Neural cell (in vitro differentiated cells): ENCODE results near the gene SYNPO2. TPM values are rescaled to one million over a fixed set of nuclear protein-coding genes. Genes with fewer than 3 reads are reported as not detected.

Experiments
- H2AFZ ChIP-seq: fragments of 200-600, 300-800 bp; sonication (generic), shearing (Covaris generic); 2 replicates; pipeline ENCODE4 v1.6.0; 2014; ENCODE audit warnings: low read depth, mild to moderate bottlenecking, antibody characterized with exemption, low read length, moderate library complexity
- H3F3A ChIP-seq: fragments of 200-600 bp; shearing (Covaris generic); 2 replicates; pipeline ENCODE4 v1.6.1; 2016; ENCODE audit warnings: mild to moderate bottlenecking, moderate library complexity, mixed read lengths, antibody characterized with exemption, low read length; ENCODE audit not compliant: insufficient read depth, poor library complexity, severe bottlenecking
- H3K27ac ChIP-seq: fragments of 200-600, 300-800 bp; sonication (generic), shearing (Covaris generic); 2 replicates; pipeline ENCODE4 v1.5.1; 2014; ENCODE audit warnings: mild to moderate bottlenecking, low read length, moderate library complexity
- H3K27me3 ChIP-seq: fragments of 300-800, 200-600 bp; sonication (generic), shearing (Covaris generic); 2 replicates; pipeline ENCODE4 v1.6.0; 2014; ENCODE audit warnings: mild to moderate bottlenecking, low read depth, low read length, moderate library complexity; ENCODE audit not compliant: insufficient read depth
- H3K36me3 ChIP-seq: fragments of 300-800, 200-600 bp; sonication (generic), shearing (Covaris generic); 2 replicates; pipeline ENCODE4 v1.5.1; 2014; ENCODE audit warnings: mild to moderate bottlenecking, antibody characterized with exemption, low read length, moderate library complexity; ENCODE audit not compliant: insufficient read depth
- H3K4me2 ChIP-seq: fragments of 300-800, 200-600 bp; sonication (generic), shearing (Covaris generic); 2 replicates; pipeline ENCODE4 v1.6.0; 2014; ENCODE audit warnings: mild to moderate bottlenecking, low read length
- H3K4me3 ChIP-seq: fragments of 300-800, 200-600 bp; sonication (generic), shearing (Covaris generic); 2 replicates; pipeline ENCODE4 v1.5.1; 2014; ENCODE audit warnings: mild to moderate bottlenecking, low read length, moderate library complexity
- H3K79me2 ChIP-seq: fragments of 200-600 bp; shearing (Covaris generic); replicated peaks from 2 replicates; pipeline ENCODE4 v1.6.0; 2014; ENCODE audit warnings: mild to moderate bottlenecking, low read length, moderate library complexity; ENCODE audit not compliant: insufficient read depth
- H3K9ac ChIP-seq: fragments of 300-800, 200-600 bp; sonication (generic), shearing (Covaris generic); 2 replicates; pipeline ENCODE4 v1.6.1; 2016; ENCODE audit warnings: mild to moderate bottlenecking, low read length, mixed read lengths
- H3K9me2 ChIP-seq: fragments of 200-600 bp; shearing (Covaris generic); 2 replicates; pipeline ENCODE4 v1.6.1; 2016; ENCODE audit warnings: mild to moderate bottlenecking, low read length, mixed read lengths; ENCODE audit not compliant: insufficient read depth
- H3K9me3 ChIP-seq: fragments of 200-600, 300-800 bp; sonication (generic), shearing (Covaris generic); 2 replicates; pipeline ENCODE4 v1.6.1; 2016; ENCODE audit warnings: mild to moderate bottlenecking, mixed run types, low read length, moderate library complexity, mixed read lengths
- H4K20me1 ChIP-seq: fragments of 200-600 bp; shearing (Covaris generic); 2 replicates; pipeline ENCODE4 v1.6.1; 2016; ENCODE audit warnings: mild to moderate bottlenecking, mixed run types; ENCODE audit not compliant: insufficient read depth
- EP300 ChIP-seq: fragments of 450-650 bp; conservative IDR thresholded peaks from 2 replicates; pipeline ENCODE4 v1.6.1; 2014; ENCODE audit warnings: antibody characterized with exemption, mild to moderate bottlenecking, moderate library complexity; ENCODE audit not compliant: poor library complexity, severe bottlenecking
- EZH2 ChIP-seq: fragments of 200-600, 300-800 bp; shearing (Covaris generic), sonication (generic); IDR thresholded peaks from 2 replicates; pipeline ENCODE4 v1.6.1; 2014; ENCODE audit warnings: antibody characterized with exemption, low read length, borderline replicate concordance, mild to moderate bottlenecking; ENCODE audit not compliant: insufficient read depth, poor library complexity, severe bottlenecking
- MXI1 ChIP-seq: fragments of 450-650 bp; conservative IDR thresholded peaks from 2 replicates; pipeline ENCODE4 v1.6.1; 2014; ENCODE audit warnings: antibody characterized with exemption, mild to moderate bottlenecking; ENCODE audit not compliant: poor library complexity, severe bottlenecking
- POLR2AphosphoS5 ChIP-seq: IDR thresholded peaks from 2 replicates; pipeline ENCODE4 v1.6.1; 2012
- RAD21 ChIP-seq: fragments of 450-650 bp; conservative IDR thresholded peaks from 2 replicates; pipeline ENCODE4 v1.6.1; 2014; ENCODE audit warnings: antibody characterized with exemption, mild to moderate bottlenecking, moderate library complexity
- SMC3 ChIP-seq: fragments of 450-650 bp; conservative IDR thresholded peaks from 2 replicates; pipeline ENCODE4 v1.6.1; 2014; ENCODE audit warnings: antibody characterized with exemption, mild to moderate bottlenecking, moderate library complexity; ENCODE audit not compliant: poor library complexity
- TAF1 ChIP-seq: IDR thresholded peaks from 2 replicates; pipeline ENCODE4 v1.6.1; 2012; ENCODE audit warnings: low read depth
- polyA plus RNA-seq: library from polyadenylated mRNA; depleted of rRNA; stranded (reverse); fragments of >200 nt; gene quantifications from 2 replicates; pipeline ENCODE4 v1.2.3, GENCODE V29; 2014
- TF ChIP-seq, protein P1 (sequence below): IDR thresholded peaks from 2 replicates; pipeline ENCODE4 v1.6.1; 2012; ENCODE audit warnings: borderline replicate concordance
- TF ChIP-seq, protein P2 (sequence below): fragments of 450-650 bp; IDR thresholded peaks from 2 replicates; pipeline ENCODE4 v1.5.1; 2014; ENCODE audit warnings: antibody characterized with exemption, mild to moderate bottlenecking, moderate library complexity; ENCODE audit not compliant: poor library complexity, severe bottlenecking

Gene SYNPO2
- polyA plus RNA-seq, 1 donor from 2014 or later: 0.14 TPM

DNA sequence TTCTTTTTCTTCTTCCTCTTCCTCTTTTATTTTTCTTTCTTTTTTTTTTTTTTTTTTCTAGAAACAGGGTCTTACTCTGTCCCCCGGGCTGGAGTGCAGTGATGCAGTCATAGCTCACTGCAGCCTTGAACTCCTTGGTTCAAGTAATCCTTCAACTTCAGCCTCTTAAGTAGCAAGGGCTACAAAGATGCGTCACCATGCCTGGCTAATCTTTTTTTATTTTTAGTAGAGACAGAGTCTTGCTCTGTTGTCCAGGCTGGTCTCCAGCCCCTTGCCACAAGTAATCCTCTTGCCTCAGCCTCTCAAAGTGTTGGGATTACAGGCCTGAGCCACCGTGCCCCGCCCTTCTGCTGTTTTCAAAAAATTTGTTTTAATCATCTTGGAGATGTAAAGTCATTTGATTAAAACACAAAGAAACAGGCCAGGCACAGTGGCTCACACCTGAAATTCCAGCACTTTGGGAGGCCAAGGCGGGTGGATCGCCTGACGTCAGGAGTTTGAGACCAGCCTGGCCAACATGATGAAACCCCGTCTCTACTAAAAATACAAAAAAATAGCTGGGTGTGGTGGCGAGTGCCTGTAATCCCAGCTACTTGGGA, 28.1 kb downstream of the SYNPO2 start:
- Histone ChIP-seq H3K9me2 (no peaks in the 10 kb centered on the region), H3K9me3 (no peaks in the 10 kb centered on the region), H3K4me3 (no peak overlapping the region), H4K20me1 (no peaks in the 10 kb centered on the region), H3K79me2 (no peaks in the 10 kb centered on the region), H3K27ac (no peak overlapping the region), H3K36me3 (no peaks in the 10 kb centered on the region), H2AFZ (no peak overlapping the region), H3K27me3 (no peaks in the 10 kb centered on the region), H3K9ac (no peak overlapping the region), H3F3A (no peaks in the 10 kb centered on the region), H3K4me2 (no peak overlapping the region)
- TF ChIP-seq TAF1 (no peak), MXI1 (no peak), SMC3 (no peak), EZH2 (no peak), POLR2AphosphoS5 (no peak), RAD21 (no peak)
- TF ChIP-seq, protein P1, sequence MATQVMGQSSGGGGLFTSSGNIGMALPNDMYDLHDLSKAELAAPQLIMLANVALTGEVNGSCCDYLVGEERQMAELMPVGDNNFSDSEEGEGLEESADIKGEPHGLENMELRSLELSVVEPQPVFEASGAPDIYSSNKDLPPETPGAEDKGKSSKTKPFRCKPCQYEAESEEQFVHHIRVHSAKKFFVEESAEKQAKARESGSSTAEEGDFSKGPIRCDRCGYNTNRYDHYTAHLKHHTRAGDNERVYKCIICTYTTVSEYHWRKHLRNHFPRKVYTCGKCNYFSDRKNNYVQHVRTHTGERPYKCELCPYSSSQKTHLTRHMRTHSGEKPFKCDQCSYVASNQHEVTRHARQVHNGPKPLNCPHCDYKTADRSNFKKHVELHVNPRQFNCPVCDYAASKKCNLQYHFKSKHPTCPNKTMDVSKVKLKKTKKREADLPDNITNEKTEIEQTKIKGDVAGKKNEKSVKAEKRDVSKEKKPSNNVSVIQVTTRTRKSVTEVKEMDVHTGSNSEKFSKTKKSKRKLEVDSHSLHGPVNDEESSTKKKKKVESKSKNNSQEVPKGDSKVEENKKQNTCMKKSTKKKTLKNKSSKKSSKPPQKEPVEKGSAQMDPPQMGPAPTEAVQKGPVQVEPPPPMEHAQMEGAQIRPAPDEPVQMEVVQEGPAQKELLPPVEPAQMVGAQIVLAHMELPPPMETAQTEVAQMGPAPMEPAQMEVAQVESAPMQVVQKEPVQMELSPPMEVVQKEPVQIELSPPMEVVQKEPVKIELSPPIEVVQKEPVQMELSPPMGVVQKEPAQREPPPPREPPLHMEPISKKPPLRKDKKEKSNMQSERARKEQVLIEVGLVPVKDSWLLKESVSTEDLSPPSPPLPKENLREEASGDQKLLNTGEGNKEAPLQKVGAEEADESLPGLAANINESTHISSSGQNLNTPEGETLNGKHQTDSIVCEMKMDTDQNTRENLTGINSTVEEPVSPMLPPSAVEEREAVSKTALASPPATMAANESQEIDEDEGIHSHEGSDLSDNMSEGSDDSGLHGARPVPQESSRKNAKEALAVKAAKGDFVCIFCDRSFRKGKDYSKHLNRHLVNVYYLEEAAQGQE: no peak
- TF ChIP-seq, protein P2, sequence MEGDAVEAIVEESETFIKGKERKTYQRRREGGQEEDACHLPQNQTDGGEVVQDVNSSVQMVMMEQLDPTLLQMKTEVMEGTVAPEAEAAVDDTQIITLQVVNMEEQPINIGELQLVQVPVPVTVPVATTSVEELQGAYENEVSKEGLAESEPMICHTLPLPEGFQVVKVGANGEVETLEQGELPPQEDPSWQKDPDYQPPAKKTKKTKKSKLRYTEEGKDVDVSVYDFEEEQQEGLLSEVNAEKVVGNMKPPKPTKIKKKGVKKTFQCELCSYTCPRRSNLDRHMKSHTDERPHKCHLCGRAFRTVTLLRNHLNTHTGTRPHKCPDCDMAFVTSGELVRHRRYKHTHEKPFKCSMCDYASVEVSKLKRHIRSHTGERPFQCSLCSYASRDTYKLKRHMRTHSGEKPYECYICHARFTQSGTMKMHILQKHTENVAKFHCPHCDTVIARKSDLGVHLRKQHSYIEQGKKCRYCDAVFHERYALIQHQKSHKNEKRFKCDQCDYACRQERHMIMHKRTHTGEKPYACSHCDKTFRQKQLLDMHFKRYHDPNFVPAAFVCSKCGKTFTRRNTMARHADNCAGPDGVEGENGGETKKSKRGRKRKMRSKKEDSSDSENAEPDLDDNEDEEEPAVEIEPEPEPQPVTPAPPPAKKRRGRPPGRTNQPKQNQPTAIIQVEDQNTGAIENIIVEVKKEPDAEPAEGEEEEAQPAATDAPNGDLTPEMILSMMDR: no peak

DNA sequence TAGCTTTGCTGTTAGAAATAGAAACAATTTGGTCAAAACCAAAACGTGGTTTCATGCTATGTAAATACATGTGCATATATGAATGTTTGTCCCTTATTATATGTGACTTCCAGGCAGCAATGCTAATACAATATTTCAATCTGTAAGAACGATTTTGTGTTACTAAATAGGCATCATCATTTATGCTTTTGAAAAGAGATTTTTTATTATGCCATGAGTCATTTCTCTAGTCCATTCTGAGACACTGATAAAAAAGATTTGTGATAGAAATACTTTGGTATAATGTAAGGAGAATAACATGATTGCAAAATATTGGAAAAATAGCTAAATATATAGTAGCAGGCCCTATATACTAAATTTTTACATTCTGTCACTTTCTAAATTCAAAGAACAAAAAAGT, 28.9 kb downstream of the SYNPO2 start:
- Histone ChIP-seq H3F3A (no peaks in the 10 kb centered on the region), H3K9me3 (no peaks in the 10 kb centered on the region), H2AFZ (no peak overlapping the region), H3K36me3 (no peaks in the 10 kb centered on the region), H3K9ac (no peak overlapping the region), H3K27ac (no peak overlapping the region), H3K79me2 (no peaks in the 10 kb centered on the region), H3K4me2 (no peak overlapping the region), H3K27me3 (no peaks in the 10 kb centered on the region), H3K9me2 (no peaks in the 10 kb centered on the region), H3K4me3 (no peak overlapping the region), H4K20me1 (no peaks in the 10 kb centered on the region)
- TF ChIP-seq EP300 (no peak), RAD21 (no peak), MXI1 (no peak), EZH2 (no peak), POLR2AphosphoS5 (no peak), TAF1 (no peak)
- TF ChIP-seq, protein P1: no peak
